C4-2B (cell line): ENCODE measurements around the gene FAM162A.
A peak's percentile ranks its signal among the peaks of the same experiment; 100 is the strongest.

Experiments used
- H3K27ac ChIP-seq: fragments of 450-650 bp; 2 replicates; pipeline ENCODE4 v1.5.1; 2017
- CTCF ChIP-seq: fragments of 450-650 bp; conservative IDR thresholded peaks from 2 replicates; pipeline ENCODE4 v1.5.1; 2017; ENCODE audit warnings: mild to moderate bottlenecking
- ZFX ChIP-seq: fragments of 450-650 bp; IDR thresholded peaks from 2 replicates; pipeline ENCODE4 v1.6.1; 2017

The FAM162A gene

GRCh38 chr3:122456074-122456473 lies 72.1 kb downstream of the FAM162A start:
- H3K27ac ChIP-seq: no peak overlapping the region
- TF ChIP-seq CTCF: no peak
- TF ChIP-seq ZFX: no peak

- no peak overlapping the region for H3K27ac ChIP-seq
- TF ChIP-seq CTCF: no peak
- TF ChIP-seq ZFX: no peak
These were observed 73.7 kb downstream of the FAM162A start for GRCh38 chr3:122457706-122458105.

- no peak overlapping the region for H3K27ac ChIP-seq
- TF ChIP-seq CTCF: peak; percentile 68
- TF ChIP-seq ZFX: no peak
These were observed 75.0 kb downstream of the FAM162A start for GRCh38 chr3:122458992-122459391.

- TF ChIP-seq ZFX: no peak
- no peak for TF ChIP-seq CTCF
- no peak overlapping the region for H3K27ac ChIP-seq
These were observed 77.8 kb downstream of the FAM162A start for GRCh38 chr3:122461806-122462205.
